HT-29 (cell line): ENCODE measurements around the gene TMEM244. TPM values are rescaled to one million over a fixed set of nuclear protein-coding genes. Genes with fewer than 3 reads are reported as not detected.
A peak's percentile ranks its signal among the peaks of the same experiment; 100 is the strongest.
"Not testable (repeated sequence)": the region's sequence is repeated elsewhere in the genome, so short reads cannot be mapped to it uniquely, and the experiment has no call there.

Source experiments
- DNase-seq: peaks from one replicate; pipeline ENCODE4 v3.0.0-alpha.2; 2015; ENCODE audit warnings: low spot score
- total RNA-seq: library from RNA; depleted of rRNA; stranded (reverse); fragments of >200 nt; shearing (Covaris generic); gene quantifications from 2 replicates; pipeline ENCODE4 v1.2.3, GENCODE V29; 2014; rRNA removed

The TMEM244 gene, protein sequence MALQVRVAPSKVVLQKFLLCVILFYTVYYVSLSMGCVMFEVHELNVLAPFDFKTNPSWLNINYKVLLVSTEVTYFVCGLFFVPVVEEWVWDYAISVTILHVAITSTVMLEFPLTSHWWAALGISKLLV
- total RNA-seq: not detected in 2 replicates

DNA sequence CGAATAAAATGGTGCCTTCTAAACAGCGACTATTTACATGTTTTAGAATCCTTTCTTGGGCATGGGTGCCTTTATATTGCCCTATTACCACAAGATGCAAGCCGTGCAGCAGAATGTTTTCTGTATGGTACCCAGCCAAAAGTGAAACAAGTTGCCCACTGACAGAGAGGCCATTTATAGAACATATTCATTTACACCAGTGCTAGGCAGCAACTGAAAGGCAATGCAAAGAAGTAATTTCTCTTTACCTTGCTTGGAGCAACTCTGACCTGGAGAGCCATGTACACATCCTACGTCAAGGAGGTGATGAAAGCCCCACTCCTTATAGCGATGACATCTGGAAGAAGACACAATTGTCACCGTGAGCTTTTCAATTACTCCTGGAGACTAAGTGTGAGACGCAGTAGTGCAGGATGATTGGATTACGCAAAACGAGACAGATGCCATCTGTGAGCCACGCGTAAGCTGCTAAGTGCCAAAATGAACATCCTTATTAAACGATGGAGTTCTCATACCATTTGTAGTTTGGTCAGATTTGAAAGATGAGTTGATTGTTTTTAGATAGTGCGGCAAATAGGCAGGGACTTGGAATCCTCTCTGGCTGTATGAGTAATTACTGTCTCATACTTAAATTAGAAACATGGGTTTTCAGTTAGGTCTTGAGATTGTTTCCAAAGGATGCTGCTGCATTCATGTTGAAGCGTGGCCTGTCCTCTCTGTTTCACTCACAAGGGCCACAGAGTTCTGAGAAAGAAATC is at the start of gene TMEM244:
TMEM244 (minus strand) TSS at position 408 of the 758 bp plus-strand sequence; CDS start at position 281, 127 bp downstream.
- DNase-seq: no peak

DNA sequence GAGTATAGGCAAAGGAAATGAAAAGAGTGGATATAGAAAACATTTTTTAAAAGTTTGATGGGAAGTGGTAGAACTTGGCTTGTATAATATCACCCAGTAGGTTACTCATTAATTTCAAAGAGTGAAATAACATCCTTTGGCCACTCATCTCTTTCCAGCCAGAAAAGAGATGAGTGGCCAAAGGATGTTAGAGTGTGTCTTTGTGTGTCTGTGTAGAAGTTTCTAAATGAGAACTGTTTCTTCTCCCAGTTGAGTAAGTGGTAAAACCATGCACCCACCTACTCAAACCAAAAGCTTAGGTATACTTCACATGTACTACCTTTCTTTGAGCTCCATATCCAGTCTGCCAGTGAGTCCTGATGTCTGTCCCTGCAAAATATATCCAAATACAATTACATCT is 47.7 kb upstream of the TMEM244 start:
- DNase-seq: no peak

- no peak for DNase-seq
Measured at GRCh38 chr6:129908356-129908755, 47.2 kb upstream of the TMEM244 start.

- DNase-seq: no peak
Measured at GRCh38 chr6:129906515-129907077, 45.5 kb upstream of the TMEM244 start.

DNA sequence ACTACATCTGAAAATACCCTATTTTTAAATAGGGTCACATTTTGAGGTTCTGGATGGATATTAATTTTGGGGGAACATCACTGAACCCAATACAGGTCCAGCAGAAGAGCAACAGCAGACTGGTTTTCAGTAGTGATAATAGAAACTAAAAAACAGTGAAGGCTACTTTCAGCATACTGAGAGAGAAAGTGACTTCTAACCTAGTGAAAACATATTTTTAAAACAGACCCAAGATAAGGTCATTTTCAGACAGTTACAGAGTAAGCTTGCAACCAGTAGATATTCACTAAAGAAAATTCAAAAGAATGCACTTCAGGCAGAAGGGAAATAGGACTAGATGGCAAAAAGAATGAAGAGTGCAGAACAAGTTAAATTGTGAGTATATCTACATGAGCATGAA is 42.0 kb upstream of the TMEM244 start:
- DNase-seq: no peak

GRCh38 chr6:129902681-129903080 is 41.6 kb upstream of the TMEM244 start:
- no peak for DNase-seq

DNA sequence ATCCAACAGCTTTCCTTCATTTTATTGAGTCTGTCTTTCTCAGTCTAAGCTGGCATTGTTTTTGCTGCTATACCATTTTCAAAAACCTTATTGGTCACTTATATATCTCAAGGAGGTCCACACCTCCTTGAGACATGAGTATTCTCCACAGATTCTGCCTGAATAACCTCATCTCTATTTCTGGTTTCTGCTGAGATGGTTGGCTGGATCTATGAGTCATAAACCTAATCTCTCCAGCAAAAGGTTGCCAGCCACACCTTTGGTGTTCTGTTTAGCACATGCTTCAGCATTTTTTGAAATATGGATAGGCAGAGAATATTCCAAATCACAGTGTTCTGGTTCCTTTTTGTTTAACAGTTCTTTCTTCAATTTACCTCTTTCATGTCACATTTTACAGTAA is 40.8 kb upstream of the TMEM244 start:
- DNase-seq: no peak

DNA sequence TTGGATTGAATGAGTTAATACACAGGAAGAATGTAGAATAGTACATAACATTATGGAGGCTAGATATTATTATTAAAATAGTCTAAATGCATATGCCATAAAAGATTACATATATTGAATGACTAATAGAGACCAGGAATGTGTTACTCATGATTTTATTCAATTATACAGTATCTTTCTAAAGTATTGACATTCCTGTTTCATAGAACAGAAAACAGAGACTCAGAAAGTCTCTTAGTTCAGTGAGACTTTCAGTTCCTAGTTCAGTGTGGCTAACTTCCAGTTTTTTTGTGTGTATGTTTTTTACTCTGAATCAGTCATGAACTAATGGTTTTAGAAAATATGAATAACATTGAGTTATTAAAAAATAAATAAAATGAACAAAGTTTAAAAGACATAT is 34.6 kb upstream of the TMEM244 start:
- DNase-seq: no peak

DNA sequence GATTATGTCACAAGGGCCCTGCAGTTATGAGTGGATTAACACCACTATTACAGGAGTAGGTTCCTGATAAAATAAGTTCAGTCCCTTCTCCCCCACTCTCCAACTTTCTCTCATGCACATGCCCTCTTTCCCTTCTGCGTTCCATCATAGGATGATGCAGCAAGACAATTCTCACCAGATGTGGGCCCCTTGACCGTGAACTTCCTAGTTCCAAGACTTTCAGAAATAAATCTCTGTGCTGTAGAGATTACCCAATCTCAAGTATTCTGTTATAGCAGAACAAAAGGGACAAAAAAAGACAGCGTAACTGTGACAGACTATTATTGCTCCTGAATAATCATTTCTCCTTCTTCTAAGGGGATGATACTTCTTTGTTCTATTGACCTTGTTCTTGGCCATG is 33.8 kb upstream of the TMEM244 start:
- no peak for DNase-seq

- peak; percentile 47 for DNase-seq
Measured at GRCh38 chr6:129893640-129894039, 32.5 kb upstream of the TMEM244 start.

DNA sequence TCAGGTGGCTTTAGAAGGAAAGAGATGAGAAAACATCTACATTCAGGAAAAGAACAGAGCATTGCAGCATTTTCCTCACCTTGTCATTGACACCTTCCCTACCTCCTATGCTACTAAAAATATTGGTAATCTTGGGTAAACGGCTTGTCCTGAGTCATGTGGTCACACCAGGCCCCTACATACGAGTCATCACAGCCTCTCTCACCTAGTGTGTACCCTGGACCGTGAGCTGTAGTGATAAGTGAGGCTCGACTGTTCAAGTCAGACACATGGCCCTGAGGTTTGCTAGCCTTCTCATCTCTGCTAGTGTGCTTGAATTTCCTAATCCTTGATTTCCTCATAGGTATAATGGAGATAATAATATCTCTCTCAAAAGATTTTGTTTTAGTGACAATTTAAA is 29.6 kb upstream of the TMEM244 start:
- DNase-seq: no peak

DNA sequence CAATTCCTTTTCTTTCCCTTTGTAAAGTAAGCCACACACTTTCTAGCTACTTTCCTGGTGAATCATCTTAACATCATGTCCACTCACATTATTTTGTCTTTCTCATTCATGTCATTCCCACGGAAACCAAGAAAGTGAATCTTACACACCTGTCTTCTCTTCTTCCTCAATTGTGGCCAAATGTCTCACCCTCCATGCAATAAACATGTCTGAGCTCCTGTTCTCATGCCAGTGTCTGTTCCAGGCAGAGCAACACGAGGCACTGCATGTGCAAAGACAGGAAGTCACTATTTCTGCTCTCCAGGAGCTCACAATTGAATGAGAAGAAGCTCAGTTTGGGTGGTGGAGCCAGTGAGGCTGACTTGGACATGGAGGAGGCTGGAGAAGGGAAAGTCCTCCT is 29.0 kb upstream of the TMEM244 start:
- DNase-seq: no peak

GRCh38 chr6:129889580-129889979 is 28.5 kb upstream of the TMEM244 start:
- no peak for DNase-seq

- DNase-seq: no peak
Measured at GRCh38 chr6:129886401-129887155, 25.5 kb upstream of the TMEM244 start.

- DNase-seq: no peak
Measured at GRCh38 chr6:129884211-129884610, 23.1 kb upstream of the TMEM244 start.

DNA sequence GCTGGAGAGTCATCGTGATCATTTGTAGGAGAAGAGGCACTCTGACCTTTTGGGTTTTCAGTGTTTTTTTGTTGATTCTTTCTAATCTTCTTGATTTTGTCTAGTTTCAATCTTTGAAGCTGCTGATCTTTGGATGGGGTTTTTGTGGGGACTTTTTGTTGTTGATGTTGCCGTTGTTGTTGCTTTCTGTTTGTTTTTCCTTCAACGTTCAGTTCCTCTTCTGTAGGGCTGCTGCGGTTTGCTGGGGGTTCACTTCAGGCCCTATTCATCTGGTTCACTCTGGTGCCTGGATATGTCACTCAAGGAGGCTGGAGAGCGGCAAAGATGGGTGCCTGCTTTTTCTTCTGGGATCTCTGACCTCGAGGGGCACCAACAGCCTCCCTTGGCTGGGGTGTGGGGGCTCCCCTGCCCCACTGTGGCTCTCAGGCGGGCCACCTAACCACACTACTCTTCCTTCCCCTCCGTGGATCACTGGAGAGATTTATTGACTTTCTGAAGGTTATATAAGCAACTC is 21.5 kb upstream of the TMEM244 start:
- DNase-seq: no peak

- not testable (repeated sequence) for DNase-seq
Measured at GRCh38 chr6:129877894-129878293, 16.8 kb upstream of the TMEM244 start.

DNA sequence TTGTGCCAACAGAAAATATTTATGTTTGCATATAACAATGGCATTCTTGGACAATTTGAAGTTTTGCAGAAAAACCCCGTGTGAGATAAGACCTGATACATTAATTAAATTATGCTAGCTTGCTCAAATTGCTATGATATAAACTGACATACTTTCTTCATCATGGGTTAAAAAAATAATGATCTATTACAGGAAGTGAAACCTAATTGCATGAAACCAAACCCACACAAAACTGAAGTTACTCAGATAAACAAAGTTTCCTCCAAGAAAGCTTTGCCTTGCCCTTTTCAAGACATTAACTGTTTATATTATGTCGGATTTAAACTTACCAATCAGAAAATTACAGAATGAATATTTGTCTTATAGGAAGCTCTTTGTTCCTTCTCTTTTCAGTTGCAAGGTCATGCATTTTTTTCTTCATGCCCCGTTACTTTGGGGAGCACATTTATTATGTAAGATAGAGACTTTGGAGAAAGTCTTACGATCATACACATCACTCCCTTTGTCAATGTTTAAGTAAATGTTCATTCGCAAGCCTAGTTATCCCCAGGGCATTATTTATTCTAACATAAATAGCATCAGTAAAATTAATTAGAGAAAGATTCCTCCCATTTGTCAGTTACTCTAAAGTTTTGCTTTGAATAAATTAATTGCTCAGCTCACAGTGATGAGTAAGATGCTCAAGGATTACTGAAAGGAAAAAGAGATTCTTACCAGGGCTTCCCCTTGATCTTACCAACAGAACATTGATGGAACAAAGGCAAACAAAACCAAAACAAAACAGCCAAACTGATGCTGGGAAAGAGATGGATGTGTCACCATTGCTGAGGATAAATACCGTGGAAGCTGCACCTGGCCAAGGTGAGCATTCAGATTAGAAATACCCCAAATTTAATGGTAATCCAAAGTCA is 14.8 kb upstream of the TMEM244 start:
- DNase-seq: no peak

GRCh38 chr6:129874837-129875236 is 13.7 kb upstream of the TMEM244 start:
- no peak for DNase-seq

DNA sequence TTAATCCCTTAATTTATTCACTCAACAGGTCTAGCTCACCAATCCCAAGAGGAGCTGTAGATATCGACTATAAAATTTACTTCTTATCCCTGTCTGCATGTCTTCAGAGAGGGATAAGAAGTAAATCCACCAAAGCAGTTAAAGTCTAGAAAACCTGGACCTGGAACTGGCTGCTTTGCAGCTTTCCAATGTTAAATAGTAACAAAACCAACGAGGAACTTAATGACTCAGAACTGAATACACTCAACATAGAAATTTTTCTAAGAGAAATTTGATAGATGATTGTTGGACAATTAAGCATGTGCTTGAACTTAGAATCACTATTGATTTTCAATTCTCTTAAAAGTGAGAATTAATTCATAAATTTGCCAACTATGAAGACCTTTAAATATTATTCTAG is 11.5 kb upstream of the TMEM244 start:
- DNase-seq: no peak

- no peak for DNase-seq
Measured at GRCh38 chr6:129871221-129871620, 10.1 kb upstream of the TMEM244 start.
